IMR-90 (cell line): ENCODE measurements around the gene IFIH1.

Source experiments
- BHLHE40 ChIP-seq: fragments of 150-350 bp; IDR thresholded peaks from 2 replicates; pipeline ENCODE4 v1.6.1; 2016; ENCODE audit warnings: mild to moderate bottlenecking, low read depth, low read length
- CEBPB ChIP-seq: IDR thresholded peaks from 2 replicates; pipeline ENCODE4 v1.6.1; 2012; ENCODE audit warnings: low read depth, low read length, improper control_type of control experiment
- CTCF ChIP-seq: conservative IDR thresholded peaks from 2 replicates; pipeline ENCODE4 v1.5.1; 2012; ENCODE audit warnings: mild to moderate bottlenecking, low read depth, low read length, improper control_type of control experiment
- POLR2A ChIP-seq: IDR thresholded peaks from 2 replicates; pipeline ENCODE4 v1.6.1; 2012; ENCODE audit warnings: mild to moderate bottlenecking, low read depth, low read length
- RAD21 ChIP-seq: IDR thresholded peaks from 2 replicates; pipeline ENCODE4 v1.6.1; 2012; ENCODE audit warnings: low read length, improper control_type of control experiment
- SMC3 ChIP-seq: fragments of 150-350 bp; IDR thresholded peaks from 2 replicates; pipeline ENCODE4 v1.6.1; 2016; ENCODE audit warnings: low read depth, mild to moderate bottlenecking, antibody characterized with exemption, low read length, moderate library complexity

GRCh38 chr2:162316590-162316989 lies 1.9 kb downstream of the IFIH1 start:
- TF ChIP-seq CTCF (no peak), CEBPB (no peak), POLR2A (no peak), SMC3 (no peak), RAD21 (no peak), BHLHE40 (no peak)
